ENCODE measurements around the gene AKAP1. TPM values are rescaled to one million over a fixed set of nuclear protein-coding genes. Genes with fewer than 3 reads are reported as not detected.

Gene AKAP1
- total and polyA plus RNA-seq, 2 of the 8 experiments (the other 6 are each of a cell fraction or from before 2014, with no cell fraction given) = 120 to 156 TPM

DNA sequence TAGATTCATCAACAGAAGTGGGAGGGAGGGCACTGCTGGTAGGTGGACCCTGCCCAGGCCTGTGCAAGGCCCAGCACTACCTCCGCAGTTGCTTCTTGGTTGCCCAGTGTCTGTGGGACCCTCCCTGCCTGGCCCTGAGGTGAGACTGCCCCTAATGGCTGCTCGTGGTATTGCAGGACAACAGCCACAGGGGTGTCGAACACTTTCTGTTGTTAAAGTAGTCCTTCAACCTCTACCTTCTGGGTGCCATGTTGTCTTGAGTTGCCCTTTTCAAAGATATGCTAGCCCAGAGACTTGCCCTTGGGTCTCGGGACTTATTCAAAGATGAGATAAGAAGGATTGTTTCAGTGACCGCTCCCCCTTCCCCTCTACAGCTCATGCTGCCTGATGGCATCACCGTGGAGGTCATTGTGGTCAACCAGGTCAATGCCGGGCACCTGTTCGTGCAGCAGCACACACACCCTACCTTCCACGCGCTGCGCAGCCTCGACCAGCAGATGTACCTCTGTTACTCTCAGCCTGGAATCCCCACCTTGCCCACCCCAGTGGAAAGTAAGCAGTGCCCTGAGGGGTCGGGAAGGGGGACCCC is 29.1 kb downstream of the AKAP1 start:
- H3K9me3 ChIP-seq (ENCODE audit: insufficient read depth in 2 of 2, low read depth in 1 of 2, low read length in 1 of 2) = no peaks in the 10 kb centered on the region
- WGBS, 2 experiments (ENCODE audit: extremely low coverage in 1 of 2, insufficient coverage in 1 of 2, insufficient read length in 1 of 2, insufficient replicate concordance in 2 of 2, low coverage in 1 of 2, low lambda C conversion rate in 2 of 2, missing lambda C conversion rate in 1 of 2) = 87% methylated on average over 12 of the region's 13 CpGs; no CpG with 5 or more reads in 1 of the 2 experiments
- H3K36me3 ChIP-seq (ENCODE audit: control insufficient read depth in 2 of 4, insufficient read depth in 4 of 4, low read length in 3 of 4) = peaks cover 38 to 73% (median 51%) of the 10 kb centered on the region in 4 experiments
- H3K27me3 ChIP-seq (replicated peaks in 1 of 4; ENCODE audit: control insufficient read depth in 3 of 4, extremely low read depth in 1 of 4, insufficient read depth in 3 of 4, low read length in 3 of 4) = no peaks in the 10 kb centered on the region
- H4K8ac ChIP-seq (ENCODE audit: extremely low read depth, insufficient read depth, low read length) = no peak overlapping the region; the same call in 1 of the 2 replicates
- peaks cover 0 to 13% of the 10 kb centered on the region in 2 experiments; a peak in 2 of 4 replicates for H3K79me2 ChIP-seq (ENCODE audit: control insufficient read depth in 1 of 2, insufficient read depth in 2 of 2, low read length in 2 of 2)
- peak; percentile 57 for FAIRE-seq
- no peak overlapping the region for H3K27ac ChIP-seq (ENCODE audit: low read depth, low read length)
- no peak overlapping the region for H2AFZ ChIP-seq (ENCODE audit: low read length)
- H2BK5ac ChIP-seq (ENCODE audit: low read depth, low read length) = 0 out of 2 replicates have a peak overlapping the region, but pooled peaks have one; percentile 22
- H3K4me1 ChIP-seq (replicated peaks in 1 of 4; ENCODE audit: control insufficient read depth in 3 of 4, insufficient read depth in 4 of 4, low read length in 3 of 4) = peaks cover 0 to 10% (median 8%) of the 10 kb centered on the region in 4 experiments; a peak in 5 of 7 replicates
- 0 out of 2 replicates have a peak overlapping the region, but pooled peaks have one; percentile 66 for H2BK20ac ChIP-seq (ENCODE audit: low read length)
- no peak overlapping the region for H3K4me2 ChIP-seq (ENCODE audit: insufficient read depth in 1 of 2, low read depth in 2 of 2, low read length in 2 of 2)
- H4K5ac ChIP-seq (ENCODE audit: insufficient read length, low read depth, low read length) = no peak overlapping the region
- H3K4me3 ChIP-seq (ENCODE audit: extremely low read depth in 1 of 4, insufficient read depth in 2 of 4, low read depth in 3 of 4, low read length in 4 of 4) = no peak overlapping the region
- no peak overlapping the region for H3K56ac ChIP-seq (replicated peaks; ENCODE audit: insufficient read length, low read depth, low read length)
- H3K23ac ChIP-seq (ENCODE audit: insufficient read length) = no peak overlapping the region
- no peak overlapping the region for H3K9ac ChIP-seq (replicated peaks in 1 of 4; ENCODE audit: extremely low read depth in 1 of 4, low read depth in 3 of 4, low read length in 3 of 4)
- peak; percentile 15 to 96 for DNase-seq (ENCODE audit: low read depth in 1 of 2, low spot score in 2 of 2)
- CTCF ChIA-PET (ENCODE audit: partially characterized antibody) = interaction anchor here (0.6 to 4.6 kb wide), 26 partner anchors 8 to 1285 kb away, joined by 3 to 30 read pairs (median 4); partner anchors contain the start of gene SCPEP1
- no peak overlapping the region for H3K4ac ChIP-seq (replicated peaks; ENCODE audit: insufficient read length, low read depth, low read length)
- peak overlapping the region; percentile 22 for H4K91ac ChIP-seq (replicated peaks; ENCODE audit: insufficient read length, low read length)
- H2BK15ac ChIP-seq (ENCODE audit: low read length) = 0 out of 2 replicates have a peak overlapping the region, but pooled peaks have one; percentile 77
- peaks cover 3 to 7% of the 10 kb centered on the region in 2 experiments for H4K20me1 ChIP-seq (replicated peaks in 1 of 2; ENCODE audit: control insufficient read depth in 1 of 2, insufficient read depth in 2 of 2, low read length in 2 of 2)
- H3K14ac ChIP-seq (ENCODE audit: insufficient read length) = no peak overlapping the region
- no peak overlapping the region for H2BK120ac ChIP-seq (replicated peaks; ENCODE audit: low read depth, low read length)
- H3K79me1 ChIP-seq (ENCODE audit: low read depth, low read length) = peaks cover 9% of the 10 kb centered on the region; the same call in 1 of the 2 replicates
- POLR2A ChIA-PET (ENCODE audit: partially characterized antibody) = interaction anchor here (0.6 to 1.0 kb wide), 3 partner anchors 12 to 15 kb away, joined by 3 to 4 read pairs (median 3); no protein-coding TSS in a partner anchor
- no peaks in the 10 kb centered on the region for H3K23me2 ChIP-seq (ENCODE audit: low read depth, low read length)
- H2AK5ac ChIP-seq (ENCODE audit: low read depth, low read length) = no peak overlapping the region
- H2BK12ac ChIP-seq (ENCODE audit: low read depth, low read length) = no peak overlapping the region
- H3K18ac ChIP-seq (ENCODE audit: extremely low read depth, low read length) = peak overlapping the region; percentile 43
- TF ChIP-seq GABPA (IDR thresholded peaks at IDR 0.05; ENCODE audit: borderline replicate concordance, insufficient read depth, low read length) = no peak
- no peak for TF ChIP-seq BCL11A (IDR thresholded peaks at IDR 0.05; ENCODE audit: low read depth in 2 of 2, low read length in 2 of 2)
- TF ChIP-seq POU5F1 (IDR thresholded peaks at IDR 0.05; ENCODE audit: low read depth, low read length) = no peak
- TF ChIP-seq, protein P1, sequence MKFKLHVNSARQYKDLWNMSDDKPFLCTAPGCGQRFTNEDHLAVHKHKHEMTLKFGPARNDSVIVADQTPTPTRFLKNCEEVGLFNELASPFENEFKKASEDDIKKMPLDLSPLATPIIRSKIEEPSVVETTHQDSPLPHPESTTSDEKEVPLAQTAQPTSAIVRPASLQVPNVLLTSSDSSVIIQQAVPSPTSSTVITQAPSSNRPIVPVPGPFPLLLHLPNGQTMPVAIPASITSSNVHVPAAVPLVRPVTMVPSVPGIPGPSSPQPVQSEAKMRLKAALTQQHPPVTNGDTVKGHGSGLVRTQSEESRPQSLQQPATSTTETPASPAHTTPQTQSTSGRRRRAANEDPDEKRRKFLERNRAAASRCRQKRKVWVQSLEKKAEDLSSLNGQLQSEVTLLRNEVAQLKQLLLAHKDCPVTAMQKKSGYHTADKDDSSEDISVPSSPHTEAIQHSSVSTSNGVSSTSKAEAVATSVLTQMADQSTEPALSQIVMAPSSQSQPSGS (IDR thresholded peaks at IDR 0.05; ENCODE audit: low read length) = no peak
- no peak for TF ChIP-seq TAF1 (IDR thresholded peaks at IDR 0.05; ENCODE audit: low read depth, low read length)
- no peak for TF ChIP-seq SIX5 (IDR thresholded peaks at IDR 0.05; ENCODE audit: low read depth, low read length)
- no peak for TF ChIP-seq SP1 (IDR thresholded peaks at IDR 0.05; ENCODE audit: low read depth, low read length)
- TF ChIP-seq JUN (IDR thresholded peaks at IDR 0.05; ENCODE audit: low read depth, low read length) = no peak
- TF ChIP-seq RBBP5 (IDR thresholded peaks at IDR 0.05; ENCODE audit: borderline replicate concordance, low read depth, low read length) = no peak
- TF ChIP-seq NRF1 (IDR thresholded peaks at IDR 0.05; ENCODE audit: low read depth, low read length) = no peak

All from H1 (cell line).